Calu3 (cell line): ENCODE data around the gene FGFRL1. TPM values are rescaled to one million over a fixed set of nuclear protein-coding genes. Genes with fewer than 3 reads are reported as not detected.

ENCODE experiments used
- BruUV-seq: library from RNA; stranded (reverse); fragments of 400-500 nt; replicated peaks from 2 replicates; lab custom pipeline; 2021; lab: Mats Ljungman, UMichigan
- CTCF ChIA-PET: fragments of 300-600 bp; sonication (Branson Sonifier 250); formaldehyde crosslinking; loops from one replicate; lab custom pipeline; 2022; ENCODE audit warnings: antibody characterized with exemption; lab: Charles Lee
- DNase-seq: peaks from one replicate; pipeline ENCODE4 v3.0.0; 2022
- H3K27ac Mint-ChIP-seq: one replicate; pipeline ENCODE4 v1.8.0; 2022; ENCODE audit warnings: mixed read lengths; ENCODE audit not compliant: unreplicated experiment
- H3K27me3 Mint-ChIP-seq: one replicate; pipeline ENCODE4 v1.8.0; 2022; ENCODE audit warnings: mixed read lengths; ENCODE audit not compliant: unreplicated experiment
- H3K36me3 Mint-ChIP-seq: one replicate; pipeline ENCODE4 v1.8.0; 2022; ENCODE audit warnings: mild to moderate bottlenecking, moderate library complexity, mixed read lengths; ENCODE audit not compliant: insufficient read depth, unreplicated experiment
- H3K4me1 Mint-ChIP-seq: one replicate; pipeline ENCODE4 v1.8.0; 2022; ENCODE audit warnings: mild to moderate bottlenecking, low read depth, mixed read lengths; ENCODE audit not compliant: unreplicated experiment
- H3K4me3 Mint-ChIP-seq: one replicate; pipeline ENCODE4 v1.8.0; 2022; ENCODE audit warnings: mild to moderate bottlenecking, low read depth, moderate library complexity, mixed read lengths; ENCODE audit not compliant: unreplicated experiment
- H3K9me3 Mint-ChIP-seq: one replicate; pipeline ENCODE4 v1.8.0; 2022; ENCODE audit warnings: low read depth, mixed read lengths; ENCODE audit not compliant: unreplicated experiment
- intact Hi-C: fragments of 100-400 bp; cut with micrococcal nuclease; formaldehyde crosslinking; loops from one replicate; pipeline ENCODE4 v1.10.0; 2022; ENCODE audit not compliant: unreplicated experiment
- total RNA-seq: library from RNA; stranded (reverse); gene quantifications from 2 replicates; pipeline ENCODE4 v1.2.3, GENCODE V29; 2022
- TF ChIP-seq, protein P1 (sequence below): fragments of 200-600 bp; IDR thresholded peaks from one replicate; pipeline ENCODE4 v1.8.0; 2022; ENCODE audit warnings: antibody characterized with exemption; ENCODE audit not compliant: unreplicated experiment

Gene FGFRL1
- total RNA-seq, 1 experiment from 2014 or later, result 43.2 TPM

DNA sequence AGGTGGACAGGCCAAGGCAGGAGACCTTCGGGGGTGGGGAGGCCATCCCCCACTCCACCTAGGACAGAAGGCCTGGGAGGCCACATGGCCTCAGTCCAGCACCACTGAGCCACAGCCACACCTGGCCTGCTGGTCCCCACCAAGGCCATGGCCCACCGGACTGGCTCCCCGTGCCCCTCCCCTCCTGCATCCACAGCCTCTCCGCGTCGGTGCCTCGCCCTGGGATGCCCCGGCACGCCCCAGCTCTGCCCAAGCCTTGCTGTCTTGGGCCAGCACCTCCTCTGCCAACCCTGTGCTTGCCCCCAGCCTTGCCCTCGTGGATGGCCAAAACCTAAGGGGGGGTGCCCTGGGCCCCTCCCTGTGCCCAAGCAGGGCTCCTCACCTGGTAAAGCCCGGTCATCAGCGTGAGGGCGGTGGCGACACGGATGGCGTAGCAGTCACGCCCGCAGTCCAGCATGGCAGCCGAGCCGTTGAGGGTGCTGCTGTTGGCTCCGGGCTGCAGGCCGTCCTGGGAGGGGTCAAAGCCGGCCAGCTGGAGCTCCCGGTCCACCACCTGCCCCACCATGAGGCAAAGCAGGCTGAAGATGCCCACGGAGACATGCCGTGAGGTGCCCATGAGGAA, 20.6 kb upstream of the FGFRL1 start:
- TF ChIP-seq, protein P1, sequence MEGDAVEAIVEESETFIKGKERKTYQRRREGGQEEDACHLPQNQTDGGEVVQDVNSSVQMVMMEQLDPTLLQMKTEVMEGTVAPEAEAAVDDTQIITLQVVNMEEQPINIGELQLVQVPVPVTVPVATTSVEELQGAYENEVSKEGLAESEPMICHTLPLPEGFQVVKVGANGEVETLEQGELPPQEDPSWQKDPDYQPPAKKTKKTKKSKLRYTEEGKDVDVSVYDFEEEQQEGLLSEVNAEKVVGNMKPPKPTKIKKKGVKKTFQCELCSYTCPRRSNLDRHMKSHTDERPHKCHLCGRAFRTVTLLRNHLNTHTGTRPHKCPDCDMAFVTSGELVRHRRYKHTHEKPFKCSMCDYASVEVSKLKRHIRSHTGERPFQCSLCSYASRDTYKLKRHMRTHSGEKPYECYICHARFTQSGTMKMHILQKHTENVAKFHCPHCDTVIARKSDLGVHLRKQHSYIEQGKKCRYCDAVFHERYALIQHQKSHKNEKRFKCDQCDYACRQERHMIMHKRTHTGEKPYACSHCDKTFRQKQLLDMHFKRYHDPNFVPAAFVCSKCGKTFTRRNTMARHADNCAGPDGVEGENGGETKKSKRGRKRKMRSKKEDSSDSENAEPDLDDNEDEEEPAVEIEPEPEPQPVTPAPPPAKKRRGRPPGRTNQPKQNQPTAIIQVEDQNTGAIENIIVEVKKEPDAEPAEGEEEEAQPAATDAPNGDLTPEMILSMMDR, result no peak
- Mint-ChIP-seq H3K4me1 (peaks cover 2% of the 10 kb centered on the region), H3K9me3 (no peaks in the 10 kb centered on the region), H3K4me3 (no peak overlapping the region), H3K27me3 (no peaks in the 10 kb centered on the region), H3K36me3 (peaks cover 27% of the 10 kb centered on the region), H3K27ac (no peak overlapping the region)
- no peak for DNase-seq
- CTCF ChIA-PET, result no interaction called here
- intact Hi-C loops, result no loop called here
- no TSS peak for BruUV-seq

DNA sequence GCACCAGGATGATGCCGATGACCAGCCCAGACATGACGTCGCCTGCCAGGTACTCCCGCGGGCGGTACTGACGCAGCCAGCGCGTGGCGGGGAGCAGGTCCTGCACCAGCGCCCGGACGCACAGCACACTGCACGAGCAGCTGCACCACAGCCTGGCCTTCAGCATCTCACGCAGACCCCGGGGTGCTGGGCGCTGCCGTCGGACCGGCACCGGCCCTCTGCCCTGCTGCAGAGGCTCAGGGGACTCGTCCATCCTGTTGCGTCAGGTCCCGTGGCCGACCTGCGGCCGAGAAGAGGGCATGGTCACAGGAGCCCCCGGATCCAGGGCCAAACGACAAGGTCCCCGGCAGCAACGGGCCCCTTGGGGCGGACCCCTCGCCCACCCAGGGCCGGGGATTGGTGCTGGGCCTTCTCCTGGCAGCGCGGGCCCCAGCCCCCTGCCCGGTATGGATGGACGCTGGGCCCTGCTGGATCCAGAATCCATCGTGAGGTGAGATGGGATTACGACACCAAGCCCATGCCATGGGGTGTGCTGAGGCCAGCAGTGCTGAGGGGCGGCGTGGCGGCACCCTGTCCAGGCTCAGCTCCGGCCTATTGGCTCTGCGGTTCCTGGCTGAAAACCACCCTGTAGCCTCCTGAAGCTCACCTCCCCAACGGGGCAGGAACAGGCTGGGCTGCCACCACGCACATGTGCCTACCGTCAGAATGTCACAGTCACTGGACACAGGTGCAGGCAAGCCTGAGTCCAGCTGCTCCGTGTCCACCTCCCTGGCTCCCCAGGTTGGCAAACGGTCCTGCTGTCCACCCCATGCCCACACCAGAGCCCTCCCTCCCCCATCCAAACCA, 19.8 kb upstream of the FGFRL1 start:
- intact Hi-C loops, result no loop called here
- Mint-ChIP-seq H3K27ac (no peak overlapping the region), H3K27me3 (no peaks in the 10 kb centered on the region), H3K4me1 (no peaks in the 10 kb centered on the region), H3K4me3 (no peak overlapping the region), H3K9me3 (no peaks in the 10 kb centered on the region), H3K36me3 (peaks cover 22% of the 10 kb centered on the region)
- DNase-seq, result no peak
- no TSS peak for BruUV-seq
- CTCF ChIA-PET, result no interaction called here
- TF ChIP-seq, protein P1, result no peak

DNA sequence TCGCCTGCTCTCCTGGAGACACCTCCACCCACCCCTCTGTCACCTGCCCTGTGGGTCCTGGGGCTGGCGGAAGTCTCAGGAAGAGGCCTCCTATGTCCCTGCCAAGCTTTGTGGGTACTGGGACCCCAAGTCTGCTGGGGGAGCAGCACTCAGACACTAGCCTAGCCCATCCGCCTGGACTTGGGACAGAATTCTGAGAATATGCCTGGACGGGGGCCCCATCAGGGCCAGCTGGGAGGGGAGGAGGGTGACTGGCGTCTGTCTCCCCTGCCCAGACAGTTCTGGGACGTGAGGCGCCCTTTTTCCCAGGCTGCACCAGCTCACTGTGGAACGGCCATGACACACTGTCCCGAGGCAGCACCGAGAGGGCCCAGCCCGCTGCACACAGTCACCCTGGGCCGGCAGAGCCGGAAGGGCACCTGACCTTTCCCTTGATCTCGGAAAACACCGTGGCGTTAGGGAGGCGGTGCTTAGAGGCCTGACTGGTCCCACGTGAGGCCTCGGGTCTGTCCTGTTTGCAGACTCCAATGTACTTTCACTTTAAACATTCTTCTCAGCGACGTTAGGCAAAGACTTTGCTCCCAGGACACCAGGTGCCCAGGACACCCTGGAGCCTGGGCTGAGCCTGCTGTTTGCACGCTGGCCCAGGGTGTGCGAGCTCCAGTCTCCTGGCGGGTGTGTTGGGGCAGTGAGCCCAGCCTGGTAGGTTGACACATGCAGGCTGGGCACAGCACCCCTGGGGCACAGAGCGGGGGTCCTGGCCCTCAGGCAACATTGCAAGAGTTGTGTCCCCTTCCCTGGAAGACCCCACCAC, 18.9 kb upstream of the FGFRL1 start:
- BruUV-seq, result no TSS peak
- TF ChIP-seq, protein P1, result no peak
- H3K4me1 Mint-ChIP-seq, result no peaks in the 10 kb centered on the region
- intact Hi-C loops, result no loop called here
- H3K27ac Mint-ChIP-seq, result peak overlapping the region; percentile 39
- CTCF ChIA-PET, result no interaction called here
- H3K9me3 Mint-ChIP-seq, result no peaks in the 10 kb centered on the region
- peak overlapping the region; percentile 34 for H3K4me3 Mint-ChIP-seq
- peaks cover 17% of the 10 kb centered on the region for H3K36me3 Mint-ChIP-seq
- no peaks in the 10 kb centered on the region for H3K27me3 Mint-ChIP-seq
- DNase-seq, result peak; percentile 59
